A673 (cell line): ENCODE data around the gene GGTA1.

Experiments
- EZH2 ChIP-seq: fragments of 200-600 bp; sonication (generic); IDR thresholded peaks from 2 replicates; pipeline ENCODE4 v1.6.1; 2017; ENCODE audit warnings: borderline replicate concordance, low read depth, mild to moderate bottlenecking, mixed read lengths, antibody characterized with exemption, low read length; ENCODE audit not compliant: poor library complexity, severe bottlenecking
- TF ChIP-seq, protein P1 (sequence below): fragments of 300-800, 200-600 bp; sonication (generic); conservative IDR thresholded peaks from 2 replicates; pipeline ENCODE4 v1.5.1; 2017; ENCODE audit warnings: low read depth, mild to moderate bottlenecking, antibody characterized with exemption, low read length, moderate library complexity, mixed read lengths

DNA sequence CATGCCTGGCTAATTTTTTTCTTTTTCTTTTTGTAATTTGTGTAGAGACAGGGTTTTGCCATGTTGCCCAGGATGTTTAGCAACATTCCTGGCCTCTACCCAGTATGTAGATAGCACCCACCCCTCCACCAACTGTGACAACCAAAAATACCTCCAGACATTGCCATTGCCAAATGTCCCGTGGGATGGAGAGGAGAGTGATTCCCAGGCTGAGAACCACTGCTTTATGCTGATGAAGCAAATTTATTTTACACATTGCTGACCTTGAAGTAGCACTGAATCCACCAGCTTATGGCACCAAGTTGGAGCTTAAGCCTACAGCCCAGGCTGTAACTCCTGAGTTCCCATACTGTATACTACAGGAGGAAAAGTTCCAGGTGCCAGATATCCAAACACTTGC is 58.5 kb downstream of the GGTA1 start:
- TF ChIP-seq, protein P1, sequence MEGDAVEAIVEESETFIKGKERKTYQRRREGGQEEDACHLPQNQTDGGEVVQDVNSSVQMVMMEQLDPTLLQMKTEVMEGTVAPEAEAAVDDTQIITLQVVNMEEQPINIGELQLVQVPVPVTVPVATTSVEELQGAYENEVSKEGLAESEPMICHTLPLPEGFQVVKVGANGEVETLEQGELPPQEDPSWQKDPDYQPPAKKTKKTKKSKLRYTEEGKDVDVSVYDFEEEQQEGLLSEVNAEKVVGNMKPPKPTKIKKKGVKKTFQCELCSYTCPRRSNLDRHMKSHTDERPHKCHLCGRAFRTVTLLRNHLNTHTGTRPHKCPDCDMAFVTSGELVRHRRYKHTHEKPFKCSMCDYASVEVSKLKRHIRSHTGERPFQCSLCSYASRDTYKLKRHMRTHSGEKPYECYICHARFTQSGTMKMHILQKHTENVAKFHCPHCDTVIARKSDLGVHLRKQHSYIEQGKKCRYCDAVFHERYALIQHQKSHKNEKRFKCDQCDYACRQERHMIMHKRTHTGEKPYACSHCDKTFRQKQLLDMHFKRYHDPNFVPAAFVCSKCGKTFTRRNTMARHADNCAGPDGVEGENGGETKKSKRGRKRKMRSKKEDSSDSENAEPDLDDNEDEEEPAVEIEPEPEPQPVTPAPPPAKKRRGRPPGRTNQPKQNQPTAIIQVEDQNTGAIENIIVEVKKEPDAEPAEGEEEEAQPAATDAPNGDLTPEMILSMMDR = no peak
- no peak for TF ChIP-seq EZH2
